SK-N-SH treated with all-trans-retinoic acid at 6 μM for 48 hours (cell line): ENCODE measurements around the gene GUCD1.

Source experiments
- ARNTL ChIP-seq: fragments of 450-650 bp; formaldehyde crosslinking; IDR thresholded peaks from 2 replicates; pipeline ENCODE4 v1.5.0; 2020; ENCODE audit warnings: low read depth, mild to moderate bottlenecking, moderate library complexity, borderline replicate concordance
- PPARA ChIP-seq: fragments of 250-450 bp; sonication (Bioruptor Pico); IDR thresholded peaks from 2 replicates; pipeline ENCODE4 v1.5.0; 2020; ENCODE audit warnings: mild to moderate bottlenecking, borderline replicate concordance
- SNAI2 ChIP-seq: fragments of 250-450 bp; sonication (Bioruptor Pico); IDR thresholded peaks from 2 replicates; pipeline ENCODE4 v1.5.0; 2020; ENCODE audit warnings: mild to moderate bottlenecking, moderate library complexity
- ZC3H10 ChIP-seq: fragments of 250-450 bp; sonication (Bioruptor Pico); IDR thresholded peaks from 2 replicates; pipeline ENCODE4 v1.5.1; 2021; ENCODE audit warnings: mild to moderate bottlenecking, moderate library complexity
- ZNF70 ChIP-seq: fragments of 450-650 bp; formaldehyde crosslinking; IDR thresholded peaks from 2 replicates; pipeline ENCODE4 v1.5.0; 2020; ENCODE audit warnings: mild to moderate bottlenecking, moderate library complexity
- TF ChIP-seq, protein P1 (sequence below): fragments of 250-450 bp; sonication (Bioruptor Pico); IDR thresholded peaks from 2 replicates; pipeline ENCODE4 v1.5.1; 2020; ENCODE audit warnings: low read depth, mild to moderate bottlenecking, moderate library complexity

DNA sequence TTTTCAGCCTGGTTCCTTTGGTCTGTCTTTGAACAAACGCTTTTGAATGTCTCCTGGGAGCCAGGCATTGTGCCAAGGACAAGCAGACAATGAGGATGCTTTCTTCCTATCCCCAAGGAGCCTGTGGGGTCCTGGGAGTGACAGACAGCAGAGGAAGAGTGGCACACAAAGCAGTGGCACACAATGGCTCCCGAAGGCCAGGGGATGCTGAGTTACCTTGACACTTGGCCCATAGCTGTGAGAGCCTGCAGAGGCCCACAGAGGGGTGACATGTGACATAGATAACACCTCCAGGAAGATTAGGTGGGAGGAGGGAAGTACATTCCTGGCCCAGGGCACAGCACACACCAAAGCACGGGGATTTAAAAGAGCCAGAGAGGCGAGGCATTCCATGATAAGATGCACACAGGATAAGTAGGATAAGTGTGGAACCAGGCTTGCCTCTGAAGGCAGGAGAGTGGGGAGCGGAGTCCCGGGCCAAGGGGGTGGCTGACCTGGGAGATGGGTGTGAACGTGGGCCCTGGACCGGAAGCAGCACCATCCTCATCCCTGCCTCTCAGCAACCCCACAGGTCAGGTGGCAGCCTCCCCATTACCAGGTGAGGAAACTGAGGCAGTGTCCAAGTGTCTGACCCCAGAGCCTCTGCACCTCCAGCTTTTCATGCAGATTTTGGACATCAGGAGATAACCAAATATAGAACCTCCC is 53.5 kb downstream of the GUCD1 start:
- no peak for TF ChIP-seq SNAI2 (CRISPR knock-in tag)
- TF ChIP-seq PPARA: no peak
- TF ChIP-seq, protein P1, sequence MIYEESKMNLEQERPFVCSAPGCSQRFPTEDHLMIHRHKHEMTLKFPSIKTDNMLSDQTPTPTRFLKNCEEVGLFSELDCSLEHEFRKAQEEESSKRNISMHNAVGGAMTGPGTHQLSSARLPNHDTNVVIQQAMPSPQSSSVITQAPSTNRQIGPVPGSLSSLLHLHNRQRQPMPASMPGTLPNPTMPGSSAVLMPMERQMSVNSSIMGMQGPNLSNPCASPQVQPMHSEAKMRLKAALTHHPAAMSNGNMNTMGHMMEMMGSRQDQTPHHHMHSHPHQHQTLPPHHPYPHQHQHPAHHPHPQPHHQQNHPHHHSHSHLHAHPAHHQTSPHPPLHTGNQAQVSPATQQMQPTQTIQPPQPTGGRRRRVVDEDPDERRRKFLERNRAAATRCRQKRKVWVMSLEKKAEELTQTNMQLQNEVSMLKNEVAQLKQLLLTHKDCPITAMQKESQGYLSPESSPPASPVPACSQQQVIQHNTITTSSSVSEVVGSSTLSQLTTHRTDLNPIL (CRISPR knock-in tag): no peak
- no peak for TF ChIP-seq ARNTL
- no peak for TF ChIP-seq ZC3H10 (CRISPR knock-in tag)
- no peak for TF ChIP-seq ZNF70 (CRISPR knock-in tag)
